ENCODE results near the gene ABCC3. TPM values are rescaled to one million over a fixed set of nuclear protein-coding genes. Genes with fewer than 3 reads are reported as not detected.

ABCC3 gene
- total RNA-seq, 2 donors from 2014 or later: 0.22 to 0.91 TPM

- Histone ChIP-seq H3K4me1 (ENCODE audit: control insufficient read depth, insufficient read depth, low read length) (no peaks in the 10 kb centered on the region), H3K36me3 (ENCODE audit: control insufficient read depth, insufficient read depth, low read length) (no peaks in the 10 kb centered on the region), H3K27me3 (ENCODE audit: control insufficient read depth, insufficient read depth, low read length, poor library complexity, severe bottlenecking) (peaks cover 67% of the 10 kb centered on the region), H3K9me3 (ENCODE audit: control insufficient read depth, low read length) (no peaks in the 10 kb centered on the region), H3K4me3 (ENCODE audit: low read length) (no peak overlapping the region), H3K9ac (ENCODE audit: extremely low read depth, low read length, poor library complexity, severe bottlenecking) (no peak overlapping the region), H3K27ac (ENCODE audit: low read depth, low read length) (no peak overlapping the region)
- 75 to 83% methylated on average over 7 of the region's 7 CpGs for WGBS, 2 experiments (ENCODE audit: insufficient coverage in 1 of 2, insufficient read length in 1 of 2)
- no peak for DNase-seq
- no peak overlapping the region for H3K4me3 Mint-ChIP-seq
- H3K4me1 Mint-ChIP-seq: peaks cover 6% of the 10 kb centered on the region
- peaks cover 53% of the 10 kb centered on the region for H3K27me3 Mint-ChIP-seq (ENCODE audit: insufficient read depth)
- no peaks in the 10 kb centered on the region for H3K36me3 Mint-ChIP-seq (ENCODE audit: low read depth)
- H3K27ac Mint-ChIP-seq: no peak overlapping the region
- no peaks in the 10 kb centered on the region for H3K9me3 Mint-ChIP-seq
- TF ChIP-seq CTCF (conservative IDR thresholded peaks at IDR 0.05): no peak
Observed at GRCh38 chr17:50636804-50637195, 2.1 kb downstream of the ABCC3 start.

GRCh38 chr17:50637829-50638605 lies 3.3 kb downstream of the ABCC3 start:
- DNase-seq: no peak
- H3K4me1 Mint-ChIP-seq: peaks cover 6% of the 10 kb centered on the region
- H3K9me3 ChIP-seq (ENCODE audit: control insufficient read depth, low read length): no peaks in the 10 kb centered on the region
- H3K36me3 Mint-ChIP-seq (ENCODE audit: low read depth): no peaks in the 10 kb centered on the region
- H3K9me3 Mint-ChIP-seq: no peaks in the 10 kb centered on the region
- no peak overlapping the region for H3K27ac Mint-ChIP-seq
- no peak for TF ChIP-seq CTCF (conservative IDR thresholded peaks at IDR 0.05)
- no peak overlapping the region for H3K9ac ChIP-seq (ENCODE audit: extremely low read depth, low read length, poor library complexity, severe bottlenecking)
- H3K36me3 ChIP-seq (ENCODE audit: control insufficient read depth, insufficient read depth, low read length): no peaks in the 10 kb centered on the region
- 80 to 100% methylated on average over 2 to 6 of the region's 7 CpGs for WGBS, 2 experiments (ENCODE audit: insufficient coverage in 1 of 2, insufficient read length in 1 of 2)
- H3K4me3 Mint-ChIP-seq: no peak overlapping the region
- H3K4me1 ChIP-seq (ENCODE audit: control insufficient read depth, insufficient read depth, low read length): no peaks in the 10 kb centered on the region
- peaks cover 55% of the 10 kb centered on the region for H3K27me3 ChIP-seq (ENCODE audit: control insufficient read depth, insufficient read depth, low read length, poor library complexity, severe bottlenecking)
- H3K27ac ChIP-seq (ENCODE audit: low read depth, low read length): no peak overlapping the region
- no peak overlapping the region for H3K4me3 ChIP-seq (ENCODE audit: low read length)
- H3K27me3 Mint-ChIP-seq (ENCODE audit: insufficient read depth): peaks cover 41% of the 10 kb centered on the region

GRCh38 chr17:50638606-50638965 lies 3.9 kb downstream of the ABCC3 start:
- peaks cover 49% of the 10 kb centered on the region for H3K27me3 ChIP-seq (ENCODE audit: control insufficient read depth, insufficient read depth, low read length, poor library complexity, severe bottlenecking)
- no peak for TF ChIP-seq CTCF (conservative IDR thresholded peaks at IDR 0.05)
- no peak overlapping the region for H3K27ac ChIP-seq (ENCODE audit: low read depth, low read length)
- DNase-seq: no peak
- WGBS, 2 experiments (ENCODE audit: insufficient coverage in 1 of 2, insufficient read length in 1 of 2): 83 to 93% methylated on average over 2 of the region's 2 CpGs
- no peaks in the 10 kb centered on the region for H3K9me3 ChIP-seq (ENCODE audit: control insufficient read depth, low read length)
- peaks cover 6% of the 10 kb centered on the region for H3K4me1 Mint-ChIP-seq
- no peaks in the 10 kb centered on the region for H3K4me1 ChIP-seq (ENCODE audit: control insufficient read depth, insufficient read depth, low read length)
- no peaks in the 10 kb centered on the region for H3K36me3 Mint-ChIP-seq (ENCODE audit: low read depth)
- no peak overlapping the region for H3K4me3 Mint-ChIP-seq
- no peaks in the 10 kb centered on the region for H3K9me3 Mint-ChIP-seq
- H3K27me3 Mint-ChIP-seq (ENCODE audit: insufficient read depth): peaks cover 35% of the 10 kb centered on the region
- H3K9ac ChIP-seq (ENCODE audit: extremely low read depth, low read length, poor library complexity, severe bottlenecking): no peak overlapping the region
- no peak overlapping the region for H3K27ac Mint-ChIP-seq
- H3K4me3 ChIP-seq (ENCODE audit: low read length): no peak overlapping the region
- no peaks in the 10 kb centered on the region for H3K36me3 ChIP-seq (ENCODE audit: control insufficient read depth, insufficient read depth, low read length)
